Erythroblast (primary cell): ENCODE data around the gene PTGIS.

ENCODE experiments used
- GATA1 ChIP-seq: IDR thresholded peaks from 2 replicates; pipeline ENCODE4 v1.6.1; 2011; ENCODE audit warnings: low read depth, mild to moderate bottlenecking, control low read depth, low read length, moderate library complexity
- POLR2A ChIP-seq: IDR thresholded peaks from 2 replicates; pipeline ENCODE4 v1.6.1; 2011; ENCODE audit warnings: mild to moderate bottlenecking, low read length

DNA sequence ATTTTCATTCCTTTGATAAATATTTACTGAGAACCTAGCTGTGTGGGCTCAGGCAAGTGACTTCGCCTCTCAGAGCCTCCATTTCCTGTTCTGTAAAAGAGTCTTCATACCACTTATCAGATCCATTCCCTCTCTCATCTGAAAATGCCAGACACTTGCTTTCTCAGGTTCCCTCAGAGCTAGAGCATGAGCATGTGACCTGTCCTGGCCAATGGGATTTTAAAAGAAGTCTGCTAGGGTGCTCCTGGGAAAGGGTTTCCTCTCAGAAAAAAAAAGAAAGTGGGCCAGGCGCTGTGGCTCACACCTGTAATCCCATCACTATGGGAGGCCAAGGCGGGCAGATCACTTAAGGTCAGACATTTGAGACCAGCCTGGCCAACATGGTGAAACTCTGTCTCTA, 90.7 kb downstream of the PTGIS start:
- TF ChIP-seq POLR2A (no peak), GATA1 (no peak)
